Spinal cord (tissue), 10 donors: ENCODE results near the gene ACTL7B. TPM values are rescaled to one million over a fixed set of nuclear protein-coding genes. Genes with fewer than 3 reads are reported as not detected.

ENCODE experiments used
- DNase-seq, 6 donors: peaks; one replicate each; pipeline versions ENCODE4 v3.0.0 to v3.0.0-alpha.2; 2013 to 2015; ENCODE audit warnings: low spot score in 6 of 6, low read depth in 4 of 6
- H3K27ac ChIP-seq: one replicate; pipeline ENCODE4 v1.5.1; 2013; ENCODE audit warnings: low read depth, low read length, control low read depth
- H3K27me3 ChIP-seq: one replicate; pipeline ENCODE4 v1.6.1; 2013; ENCODE audit warnings: low read length; ENCODE audit not compliant: control insufficient read depth, insufficient read depth
- H3K36me3 ChIP-seq: one replicate; pipeline ENCODE4 v1.6.1; 2013; ENCODE audit warnings: low read length; ENCODE audit not compliant: control insufficient read depth, insufficient read depth
- H3K4me1 ChIP-seq: one replicate; pipeline ENCODE4 v1.6.1; 2013; ENCODE audit warnings: low read length; ENCODE audit not compliant: control insufficient read depth, insufficient read depth
- H3K4me3 ChIP-seq: one replicate; pipeline ENCODE4 v1.5.1; 2013; ENCODE audit warnings: low read depth, low read length, control low read depth
- H3K9me3 ChIP-seq: one replicate; pipeline ENCODE4 v1.6.1; 2013; ENCODE audit warnings: low read length; ENCODE audit not compliant: control insufficient read depth, insufficient read depth
- WGBS: methylation state at CpG from one replicate; pipeline ENCODE4 v1.1.5; 2013; ENCODE audit warnings: missing lambda C conversion rate; ENCODE audit not compliant: insufficient coverage; 5-methylcytosine and 5-hydroxymethylcytosine counted together
- polyA plus RNA-seq, 2 donors: library from polyadenylated mRNA; unstranded; fragments of 120-200 nt; gene quantifications; one replicate each; pipeline ENCODE4 v1.2.1, GENCODE V29; 2013; ENCODE audit not compliant: insufficient read length in 2 of 2
- total RNA-seq, 2 donors: library from RNA; depleted of rRNA in 1 of 2; stranded (reverse); fragments of 120-200 nt in 1 of 2; fragments of >200 nt in 1 of 2; gene quantifications; one replicate each; pipeline versions ENCODE4 v1.2.3 to v1.2.4, GENCODE V29; 2013 to 2014
- donor health status: healthy.

The ACTL7B gene
- total and polyA plus RNA-seq, 4 donors = not detected

- DNase-seq = no peak
- H3K4me3 ChIP-seq = no peak overlapping the region
- no peak overlapping the region for H3K27ac ChIP-seq
- H3K36me3 ChIP-seq = peaks cover 41% of the 10 kb centered on the region
- no peaks in the 10 kb centered on the region for H3K27me3 ChIP-seq
- H3K4me1 ChIP-seq = no peaks in the 10 kb centered on the region
- no peaks in the 10 kb centered on the region for H3K9me3 ChIP-seq
- no CpG with 5 or more reads among the region's 4 CpGs for WGBS
These were observed 18.4 kb upstream of the ACTL7B start for GRCh38 chr9:108874058-108874788.

- Histone ChIP-seq H3K36me3 (peaks cover 18% of the 10 kb centered on the region), H3K9me3 (no peaks in the 10 kb centered on the region), H3K4me1 (peaks cover 4% of the 10 kb centered on the region), H3K4me3 (no peak overlapping the region), H3K27ac (no peak overlapping the region), H3K27me3 (no peaks in the 10 kb centered on the region)
- no CpG with 5 or more reads among the region's 3 CpGs for WGBS
- no peak for DNase-seq
These were observed 13.4 kb upstream of the ACTL7B start for GRCh38 chr9:108869092-108869725.

GRCh38 chr9:108867829-108868228, 12.0 kb upstream of the ACTL7B start:
- Histone ChIP-seq H3K27me3 (no peaks in the 10 kb centered on the region), H3K4me3 (no peak overlapping the region), H3K27ac (no peak overlapping the region), H3K4me1 (peaks cover 4% of the 10 kb centered on the region), H3K9me3 (no peaks in the 10 kb centered on the region), H3K36me3 (peaks cover 14% of the 10 kb centered on the region)
- DNase-seq = no peak
- 49% methylated on average over 3 of the region's 4 CpGs for WGBS

GRCh38 chr9:108867116-108867515, 11.3 kb upstream of the ACTL7B start:
- Histone ChIP-seq H3K27me3 (no peaks in the 10 kb centered on the region), H3K4me3 (no peak overlapping the region), H3K36me3 (peaks cover 9% of the 10 kb centered on the region), H3K9me3 (no peaks in the 10 kb centered on the region), H3K4me1 (peaks cover 4% of the 10 kb centered on the region), H3K27ac (no peak overlapping the region)
- DNase-seq = peak in 1 of 6 donors; percentile 73

- DNase-seq = no peak
- Histone ChIP-seq H3K36me3 (peaks cover 6% of the 10 kb centered on the region), H3K4me1 (peaks cover 4% of the 10 kb centered on the region), H3K27me3 (no peaks in the 10 kb centered on the region), H3K27ac (no peak overlapping the region), H3K4me3 (no peak overlapping the region), H3K9me3 (no peaks in the 10 kb centered on the region)
- 75% methylated on average over 1 of the region's 2 CpGs for WGBS
These were observed 10.2 kb upstream of the ACTL7B start for GRCh38 chr9:108866001-108866420.

GRCh38 chr9:108865037-108865436, 9.3 kb upstream of the ACTL7B start:
- Histone ChIP-seq H3K36me3 (peaks cover 5% of the 10 kb centered on the region), H3K27ac (no peak overlapping the region), H3K27me3 (no peaks in the 10 kb centered on the region), H3K4me3 (no peak overlapping the region), H3K9me3 (no peaks in the 10 kb centered on the region), H3K4me1 (peaks cover 4% of the 10 kb centered on the region)
- 92% methylated on average over 1 of the region's 4 CpGs for WGBS
- DNase-seq = no peak

- H3K4me3 ChIP-seq = no peak overlapping the region
- H3K9me3 ChIP-seq = no peaks in the 10 kb centered on the region
- 80% methylated on average over 1 of the region's 3 CpGs for WGBS
- DNase-seq = no peak
- no peak overlapping the region for H3K27ac ChIP-seq
- peaks cover 4% of the 10 kb centered on the region for H3K4me1 ChIP-seq
- H3K36me3 ChIP-seq = peaks cover 2% of the 10 kb centered on the region
- no peaks in the 10 kb centered on the region for H3K27me3 ChIP-seq
These were observed 8.7 kb upstream of the ACTL7B start for GRCh38 chr9:108864446-108864845.

- no CpG with 5 or more reads among the region's 3 CpGs for WGBS
- H3K27me3 ChIP-seq = no peaks in the 10 kb centered on the region
- H3K4me3 ChIP-seq = no peak overlapping the region
- H3K9me3 ChIP-seq = no peaks in the 10 kb centered on the region
- H3K27ac ChIP-seq = no peak overlapping the region
- no peaks in the 10 kb centered on the region for H3K36me3 ChIP-seq
- DNase-seq = peak in 2 of 6 donors; percentile 15 to 29
- peaks cover 4% of the 10 kb centered on the region for H3K4me1 ChIP-seq
These were observed 8.1 kb upstream of the ACTL7B start for GRCh38 chr9:108863891-108864290.

- Histone ChIP-seq H3K9me3 (no peaks in the 10 kb centered on the region), H3K27me3 (no peaks in the 10 kb centered on the region), H3K27ac (no peak within 1 kb of the TSS), H3K4me1 (peaks cover 4% of the 10 kb centered on the region), H3K36me3 (no peaks in the 10 kb centered on the region), H3K4me3 (no peak within 1 kb of the TSS)
- no peak for DNase-seq
- WGBS = 100% methylated on average over 1 of the region's 3 CpGs
These were observed 6.2 kb upstream of the ACTL7B start, which contains the start of gene ACTL7A for GRCh38 chr9:108861997-108862396. Gene ACTL7A (plus strand): TSS chr9:108862266. CDS start chr9:108862323, 57 bp downstream.

GRCh38 chr9:108861464-108861863, 5.7 kb upstream of the ACTL7B start:
- no peak overlapping the region for H3K27ac ChIP-seq
- no peak overlapping the region for H3K4me3 ChIP-seq
- no peaks in the 10 kb centered on the region for H3K36me3 ChIP-seq
- H3K27me3 ChIP-seq = no peaks in the 10 kb centered on the region
- 68% methylated on average over 7 of the region's 7 CpGs for whole genome bisulfite sequencing
- DNase-seq = no peak
- no peaks in the 10 kb centered on the region for H3K9me3 ChIP-seq
- H3K4me1 ChIP-seq = peaks cover 4% of the 10 kb centered on the region
